ENCODE data around the gene CD22.

- TF ChIP-seq POLR2A (IDR thresholded peaks at IDR 0.05; ENCODE audit: low read depth, low read length), result no peak
- TF ChIP-seq, protein P1, sequence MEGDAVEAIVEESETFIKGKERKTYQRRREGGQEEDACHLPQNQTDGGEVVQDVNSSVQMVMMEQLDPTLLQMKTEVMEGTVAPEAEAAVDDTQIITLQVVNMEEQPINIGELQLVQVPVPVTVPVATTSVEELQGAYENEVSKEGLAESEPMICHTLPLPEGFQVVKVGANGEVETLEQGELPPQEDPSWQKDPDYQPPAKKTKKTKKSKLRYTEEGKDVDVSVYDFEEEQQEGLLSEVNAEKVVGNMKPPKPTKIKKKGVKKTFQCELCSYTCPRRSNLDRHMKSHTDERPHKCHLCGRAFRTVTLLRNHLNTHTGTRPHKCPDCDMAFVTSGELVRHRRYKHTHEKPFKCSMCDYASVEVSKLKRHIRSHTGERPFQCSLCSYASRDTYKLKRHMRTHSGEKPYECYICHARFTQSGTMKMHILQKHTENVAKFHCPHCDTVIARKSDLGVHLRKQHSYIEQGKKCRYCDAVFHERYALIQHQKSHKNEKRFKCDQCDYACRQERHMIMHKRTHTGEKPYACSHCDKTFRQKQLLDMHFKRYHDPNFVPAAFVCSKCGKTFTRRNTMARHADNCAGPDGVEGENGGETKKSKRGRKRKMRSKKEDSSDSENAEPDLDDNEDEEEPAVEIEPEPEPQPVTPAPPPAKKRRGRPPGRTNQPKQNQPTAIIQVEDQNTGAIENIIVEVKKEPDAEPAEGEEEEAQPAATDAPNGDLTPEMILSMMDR (IDR thresholded peaks at IDR 0.05; ENCODE audit: extremely low read depth in 1 of 2, insufficient read depth in 1 of 2, low read depth in 1 of 2, low read length in 2 of 2), result no peak
- TF ChIP-seq POLR2AphosphoS5 (IDR thresholded peaks at IDR 0.05; ENCODE audit: insufficient read depth, low read depth, low read length), result no peak
- TF ChIP-seq EZH2 (IDR thresholded peaks at IDR 0.05; ENCODE audit: borderline replicate concordance, low read depth, low read length, severe bottlenecking), result no peak
- TF ChIP-seq, protein P2, sequence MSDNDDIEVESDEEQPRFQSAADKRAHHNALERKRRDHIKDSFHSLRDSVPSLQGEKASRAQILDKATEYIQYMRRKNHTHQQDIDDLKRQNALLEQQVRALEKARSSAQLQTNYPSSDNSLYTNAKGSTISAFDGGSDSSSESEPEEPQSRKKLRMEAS (IDR thresholded peaks at IDR 0.05; ENCODE audit: insufficient read depth, insufficient read length), result no peak
Observed at GRCh38 chr19:35377656-35378055, 48.7 kb downstream of the CD22 start.
